ENCODE measurements around the gene CGA.

DNA sequence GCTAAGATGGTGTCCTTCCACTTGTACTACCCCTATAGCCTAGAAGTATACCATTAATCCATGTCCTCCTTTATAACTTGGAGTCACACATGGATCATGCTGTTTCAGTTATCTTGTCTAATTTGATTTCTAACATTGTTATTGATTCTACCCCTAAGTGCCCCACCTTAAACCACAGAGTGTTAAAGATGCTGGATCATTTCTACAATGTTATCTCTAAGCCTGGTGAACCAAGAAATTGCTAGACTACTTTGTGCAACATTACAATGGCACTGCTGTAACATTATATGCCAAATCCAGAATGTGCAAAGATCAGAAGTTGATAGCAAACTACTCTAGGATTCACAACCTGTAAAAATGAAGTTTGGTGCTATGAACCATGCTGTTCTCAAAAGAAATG, 1.7 kb downstream of the CGA start:
- TF ChIP-seq, protein P1, sequence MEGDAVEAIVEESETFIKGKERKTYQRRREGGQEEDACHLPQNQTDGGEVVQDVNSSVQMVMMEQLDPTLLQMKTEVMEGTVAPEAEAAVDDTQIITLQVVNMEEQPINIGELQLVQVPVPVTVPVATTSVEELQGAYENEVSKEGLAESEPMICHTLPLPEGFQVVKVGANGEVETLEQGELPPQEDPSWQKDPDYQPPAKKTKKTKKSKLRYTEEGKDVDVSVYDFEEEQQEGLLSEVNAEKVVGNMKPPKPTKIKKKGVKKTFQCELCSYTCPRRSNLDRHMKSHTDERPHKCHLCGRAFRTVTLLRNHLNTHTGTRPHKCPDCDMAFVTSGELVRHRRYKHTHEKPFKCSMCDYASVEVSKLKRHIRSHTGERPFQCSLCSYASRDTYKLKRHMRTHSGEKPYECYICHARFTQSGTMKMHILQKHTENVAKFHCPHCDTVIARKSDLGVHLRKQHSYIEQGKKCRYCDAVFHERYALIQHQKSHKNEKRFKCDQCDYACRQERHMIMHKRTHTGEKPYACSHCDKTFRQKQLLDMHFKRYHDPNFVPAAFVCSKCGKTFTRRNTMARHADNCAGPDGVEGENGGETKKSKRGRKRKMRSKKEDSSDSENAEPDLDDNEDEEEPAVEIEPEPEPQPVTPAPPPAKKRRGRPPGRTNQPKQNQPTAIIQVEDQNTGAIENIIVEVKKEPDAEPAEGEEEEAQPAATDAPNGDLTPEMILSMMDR (IDR thresholded peaks at IDR 0.05), result no peak
- TF ChIP-seq EP300 (IDR thresholded peaks at IDR 0.05), result no peak
